Tracheal epithelial cell (primary cell): ENCODE data around the gene GPR160. TPM values are rescaled to one million over a fixed set of nuclear protein-coding genes. Genes with fewer than 3 reads are reported as not detected.

Experiments used
- total RNA-seq: library from RNA; depleted of rRNA; stranded (reverse); fragments of >200 nt; gene quantifications from 2 replicates; pipeline ENCODE4 v1.2.1, GENCODE V29; 2014

GPR160 gene, protein sequence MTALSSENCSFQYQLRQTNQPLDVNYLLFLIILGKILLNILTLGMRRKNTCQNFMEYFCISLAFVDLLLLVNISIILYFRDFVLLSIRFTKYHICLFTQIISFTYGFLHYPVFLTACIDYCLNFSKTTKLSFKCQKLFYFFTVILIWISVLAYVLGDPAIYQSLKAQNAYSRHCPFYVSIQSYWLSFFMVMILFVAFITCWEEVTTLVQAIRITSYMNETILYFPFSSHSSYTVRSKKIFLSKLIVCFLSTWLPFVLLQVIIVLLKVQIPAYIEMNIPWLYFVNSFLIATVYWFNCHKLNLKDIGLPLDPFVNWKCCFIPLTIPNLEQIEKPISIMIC
- total RNA-seq, result 1.5 and 6.3 TPM in 2 replicates

DNA sequence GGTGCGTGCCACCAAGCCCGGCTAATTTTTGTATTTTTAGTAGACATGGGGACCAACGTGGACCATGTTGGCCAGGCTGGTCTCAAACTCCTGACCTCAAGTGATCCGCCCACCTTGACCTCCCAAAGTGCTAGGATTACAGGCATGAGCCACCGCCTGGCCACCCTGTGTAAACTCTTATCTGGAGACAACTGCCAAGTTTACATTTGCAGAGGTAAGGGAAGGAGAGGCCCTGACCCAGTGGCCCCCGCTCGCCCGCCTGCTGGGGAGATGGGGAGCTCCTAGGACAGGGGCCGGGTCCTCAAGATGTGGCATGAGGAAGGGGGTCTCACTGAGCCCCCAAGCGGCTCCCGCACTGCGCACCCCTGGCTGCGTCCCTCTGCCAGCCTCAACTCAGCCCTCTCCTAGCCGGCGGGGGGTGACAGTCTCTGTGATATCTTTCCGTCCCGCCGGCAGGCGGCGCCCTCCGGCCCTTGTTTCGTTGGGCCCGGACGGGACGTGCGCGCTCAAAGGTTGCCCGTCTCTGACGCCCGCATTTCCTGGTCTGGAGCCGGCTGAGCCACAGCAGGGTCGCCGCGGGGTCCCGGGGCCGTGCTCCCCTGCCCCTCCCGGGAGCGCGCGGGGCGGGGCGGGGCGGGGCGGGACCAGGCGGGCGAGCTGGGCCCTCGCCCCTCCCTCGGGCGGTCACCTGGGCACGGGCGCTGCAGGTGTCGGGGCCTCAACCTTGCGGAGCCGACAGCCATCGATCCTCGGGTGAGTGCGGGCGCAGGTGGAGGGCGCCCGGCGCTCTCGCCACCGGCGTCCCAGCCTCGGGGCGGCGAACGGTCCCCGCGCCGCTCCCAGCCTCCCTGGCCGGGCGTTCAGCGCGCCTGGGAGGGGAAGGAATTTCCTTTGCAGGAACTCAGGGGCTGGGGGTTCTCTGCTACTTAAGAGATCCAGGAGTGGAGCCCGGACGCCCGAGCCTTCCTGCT, at the start of gene GPR160:
Gene GPR160 (plus strand): TSS at position 533 of the 971 bp plus-strand sequence. CDS start 45,978 bp downstream, outside the sequence.

Other genes with a start within 250 kb of the GPR160 start
- not detected in 2 replicates for gene LRRIQ4, start 225.1 kb upstream of the GPR160 start, total RNA-seq
- 0.64 and 2.7 TPM in 2 replicates for gene LRRC34, start 225.1 kb upstream of the GPR160 start, total RNA-seq
- 0.24 TPM in 1 of 2 replicates, not detected in the other for gene LRRC31, start 168.1 kb upstream of the GPR160 start, total RNA-seq
- gene SAMD7, start 126.4 kb upstream of the GPR160 start, total RNA-seq, result not detected in 2 replicates
- 21.0 and 26.9 TPM in 2 replicates for gene SEC62, start 71.2 kb upstream of the GPR160 start, total RNA-seq
- 14.9 and 22.8 TPM in 2 replicates for gene PHC3, start 143.7 kb downstream of the GPR160 start, total RNA-seq
- 67.4 and 81.2 TPM in 2 replicates for gene PRKCI, start 184.4 kb downstream of the GPR160 start, total RNA-seq